GM21390 (cell line): Measurements from ENCODE around the gene GPD2.
"Not testable (repeated sequence)": the region's sequence is repeated elsewhere in the genome, so short reads cannot be mapped to it uniquely, and the experiment has no call there.

Experiments used
- ATAC-seq: cut with Tn5 transposase; IDR thresholded peaks from one replicate; pipeline ENCODE4 v1.9.1; 2021; ENCODE audit not compliant: unreplicated experiment

GPD2 gene

GRCh38 chr2:156473445-156473844 is 37.3 kb downstream of the GPD2 start:
- ATAC-seq, result no peak

GRCh38 chr2:156474401-156474800 is 38.2 kb downstream of the GPD2 start:
- ATAC-seq, result no peak

DNA sequence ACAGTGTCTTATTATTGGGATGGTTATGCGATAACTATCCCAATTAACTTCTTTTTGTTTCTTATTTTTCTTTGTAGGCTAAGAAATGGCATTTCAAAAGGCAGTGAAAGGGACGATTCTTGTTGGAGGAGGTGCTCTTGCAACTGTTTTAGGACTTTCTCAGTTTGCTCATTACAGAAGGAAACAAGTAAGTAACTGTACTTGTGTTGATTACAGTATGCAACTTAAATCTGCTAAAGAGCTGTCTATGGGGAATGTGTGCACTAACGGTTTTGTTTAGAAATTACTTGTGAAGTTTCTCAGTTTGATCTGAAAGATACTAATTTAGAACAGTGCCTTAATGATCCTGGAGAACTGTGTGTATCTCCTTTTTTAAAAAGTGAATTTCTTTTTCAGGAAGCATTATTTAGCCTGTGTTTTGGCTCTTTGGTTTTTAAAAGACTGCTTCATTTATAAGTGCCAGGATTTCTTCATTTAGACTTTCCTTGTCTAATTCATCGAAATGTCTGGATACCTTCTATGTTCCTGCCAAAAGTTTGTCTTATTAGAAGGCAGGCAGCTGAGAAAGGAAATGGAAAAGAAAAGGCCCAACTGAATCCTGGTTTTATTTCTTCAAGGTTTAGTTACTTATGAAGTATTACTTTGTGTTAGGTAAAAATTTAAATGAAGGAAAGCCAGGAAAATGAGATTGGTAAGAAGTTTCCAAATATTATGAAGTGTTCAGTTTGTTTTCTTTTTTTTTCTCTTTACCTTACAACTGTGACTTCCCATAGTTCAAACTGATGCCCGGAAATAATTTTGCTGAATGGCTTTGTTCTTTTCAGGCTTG is 40.1 kb downstream of the GPD2 start:
- peak; percentile 51 for ATAC-seq

GRCh38 chr2:156476850-156477206 is 40.6 kb downstream of the GPD2 start:
- ATAC-seq, result peak; percentile 73

- ATAC-seq, result no peak
Measured at GRCh38 chr2:156480376-156480775, 44.2 kb downstream of the GPD2 start.

DNA sequence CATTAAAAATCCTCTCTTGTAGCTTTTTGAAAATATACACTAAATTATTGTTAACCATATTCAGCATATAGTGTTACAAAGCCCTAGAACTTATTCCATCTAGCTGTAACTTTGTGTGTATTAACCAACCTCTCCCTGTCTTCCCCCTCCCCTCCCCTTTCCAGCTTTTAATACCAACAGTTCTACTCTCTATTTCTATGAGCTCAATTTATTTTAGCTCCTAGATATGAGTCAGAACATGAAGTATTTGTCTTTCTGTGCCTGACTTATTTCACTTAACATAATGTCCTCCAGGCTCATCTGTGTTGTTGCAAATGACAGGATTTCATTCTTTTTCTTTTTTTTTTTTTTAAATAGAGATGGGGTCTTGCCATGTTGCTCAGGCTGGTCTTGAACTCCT is 45.1 kb downstream of the GPD2 start:
- no peak for ATAC-seq

- no peak for ATAC-seq
Measured at GRCh38 chr2:156483741-156484173, 47.6 kb downstream of the GPD2 start.

GRCh38 chr2:156486147-156486546 is 50.0 kb downstream of the GPD2 start:
- ATAC-seq, result no peak

DNA sequence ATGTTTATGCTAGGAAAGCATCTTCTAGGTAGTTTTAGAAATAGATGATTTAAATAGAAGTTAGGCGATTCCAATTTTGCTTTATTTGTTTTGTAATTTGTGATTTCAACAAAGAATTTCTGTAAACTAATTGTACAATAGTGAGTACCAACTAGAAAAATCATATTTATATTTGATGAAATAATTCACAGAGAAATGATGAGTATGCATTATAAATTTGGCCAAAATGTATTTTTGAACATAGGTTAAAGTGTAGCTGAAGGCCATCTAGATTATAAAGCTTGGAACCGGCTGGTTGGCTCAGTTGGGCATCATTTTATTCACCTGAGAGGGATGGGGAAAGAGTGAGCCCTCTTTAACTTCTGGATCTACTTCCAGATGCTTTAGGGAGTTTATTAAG is 50.4 kb downstream of the GPD2 start:
- ATAC-seq, result no peak

- ATAC-seq, result no peak
Measured at GRCh38 chr2:156489195-156489594, 53.0 kb downstream of the GPD2 start.

- no peak for ATAC-seq
Measured at GRCh38 chr2:156489750-156490465, 53.7 kb downstream of the GPD2 start.

DNA sequence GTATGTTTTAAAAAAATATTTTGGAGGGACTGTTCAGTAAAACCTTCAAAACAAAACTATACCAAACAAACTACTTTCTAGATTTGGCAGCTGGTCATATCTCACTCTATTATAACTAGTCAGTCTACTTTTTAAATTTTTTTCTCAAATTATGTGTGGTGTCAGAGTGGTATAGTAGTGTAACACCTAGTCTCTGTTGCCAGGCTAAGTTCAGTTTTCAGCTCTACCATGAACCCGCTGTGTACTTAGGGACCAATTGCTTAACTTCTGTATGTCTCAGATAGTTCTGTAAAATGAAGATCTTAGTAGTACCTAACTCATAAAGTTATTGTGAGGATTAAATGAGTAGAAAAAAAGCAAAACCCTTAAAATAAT is 54.3 kb downstream of the GPD2 start:
- no peak for ATAC-seq

- no peak for ATAC-seq
Measured at GRCh38 chr2:156491176-156491575, 55.0 kb downstream of the GPD2 start.

DNA sequence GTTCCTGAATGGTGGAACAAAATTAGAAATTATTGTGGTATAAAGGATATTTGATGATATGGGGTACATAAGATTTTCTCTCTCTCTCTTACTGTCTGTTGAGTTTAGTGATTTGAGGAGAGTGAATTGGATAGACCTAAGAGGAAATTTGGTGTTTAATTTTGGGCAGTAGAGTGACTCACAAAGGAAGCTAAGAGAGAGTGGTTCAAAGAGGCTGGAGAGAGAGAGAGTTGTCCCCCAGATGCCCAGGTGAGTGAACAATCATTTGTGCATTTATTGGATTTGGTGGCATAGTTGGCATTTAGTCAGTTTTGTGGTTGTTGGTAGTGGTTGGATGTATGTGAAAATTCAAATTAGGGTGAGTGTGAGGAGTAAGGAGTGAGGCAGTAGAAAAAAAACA is 56.8 kb downstream of the GPD2 start:
- no peak for ATAC-seq

GRCh38 chr2:156495998-156496397 is 59.8 kb downstream of the GPD2 start:
- ATAC-seq, result not testable (repeated sequence)

DNA sequence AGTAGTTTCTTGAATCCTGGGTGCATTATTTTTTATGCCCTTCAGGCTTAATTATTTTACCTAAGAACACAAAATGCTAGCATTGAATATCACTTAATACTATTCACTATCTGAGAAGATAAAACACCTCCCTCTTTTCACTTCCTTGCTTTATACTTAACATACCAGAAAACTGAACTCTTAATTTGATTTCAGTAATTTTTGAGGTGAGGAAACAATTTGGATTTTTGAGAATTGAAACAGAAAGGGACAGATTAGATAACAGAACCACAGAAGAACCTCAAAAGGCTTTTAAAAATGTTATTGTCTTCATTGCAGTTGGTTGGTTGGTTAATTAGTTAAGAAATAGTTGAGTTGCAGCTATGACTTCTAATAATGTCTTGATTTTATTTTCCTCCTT is 69.5 kb downstream of the GPD2 start:
- peak; percentile 78 for ATAC-seq

DNA sequence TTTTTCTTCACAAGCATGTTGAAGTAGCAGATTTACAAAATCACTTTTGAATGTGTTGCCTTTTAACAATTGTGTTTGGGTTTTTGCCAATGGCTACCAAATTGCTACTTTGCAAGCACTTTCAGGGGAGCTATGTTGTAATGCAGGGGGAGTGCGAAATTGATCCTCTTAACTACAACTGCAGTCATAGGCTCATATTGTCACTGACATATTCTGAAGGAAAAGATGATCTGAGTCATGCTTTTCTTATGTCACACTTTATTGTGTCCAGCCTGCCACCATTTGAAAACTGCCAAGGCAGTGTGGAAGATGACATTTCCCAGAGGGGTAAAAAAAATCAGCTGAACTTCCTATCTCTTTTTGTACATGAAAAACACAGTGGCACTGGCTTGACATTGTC is 74.9 kb downstream of the GPD2 start:
- ATAC-seq, result no peak

DNA sequence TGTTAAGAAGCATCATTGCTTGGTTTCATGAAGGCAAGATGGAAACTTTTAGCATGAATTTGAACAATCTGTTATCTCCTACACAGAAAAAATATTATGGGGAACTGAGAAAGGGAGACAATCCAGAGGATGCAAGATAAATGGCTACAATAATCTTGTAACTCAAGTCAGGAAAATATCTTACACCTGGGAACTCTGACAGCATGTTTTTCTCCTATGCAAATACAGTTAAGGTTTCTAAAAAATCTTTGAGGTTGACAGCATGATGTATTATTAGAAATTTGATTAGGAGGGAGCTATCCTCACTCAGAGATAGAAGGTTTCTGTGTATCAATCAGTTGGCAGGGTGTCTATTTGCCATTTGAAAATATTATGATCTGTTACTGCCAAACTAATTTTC is 75.6 kb downstream of the GPD2 start:
- peak; percentile 73 for ATAC-seq

- peak; percentile 59 for ATAC-seq
Measured at GRCh38 chr2:156512451-156512850, 76.3 kb downstream of the GPD2 start.

DNA sequence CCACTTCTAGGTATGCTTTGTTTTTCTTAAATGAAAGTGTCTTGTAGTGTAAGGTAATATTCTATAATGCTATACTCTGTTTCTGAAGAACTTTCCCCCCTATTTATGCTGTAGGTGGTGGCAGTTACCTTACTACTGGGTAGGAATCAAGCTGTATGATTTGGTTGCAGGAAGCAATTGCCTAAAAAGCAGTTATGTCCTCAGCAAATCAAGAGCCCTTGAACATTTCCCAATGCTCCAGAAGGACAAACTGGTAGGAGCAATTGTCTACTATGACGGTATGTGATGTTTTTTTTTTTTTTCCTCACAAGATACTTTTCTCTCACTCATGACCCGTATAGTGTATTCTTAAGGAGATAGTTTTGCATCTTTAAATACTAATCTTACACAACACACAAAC is 77.0 kb downstream of the GPD2 start:
- no peak for ATAC-seq

GRCh38 chr2:156517419-156517818 is 81.2 kb downstream of the GPD2 start:
- no peak for ATAC-seq

DNA sequence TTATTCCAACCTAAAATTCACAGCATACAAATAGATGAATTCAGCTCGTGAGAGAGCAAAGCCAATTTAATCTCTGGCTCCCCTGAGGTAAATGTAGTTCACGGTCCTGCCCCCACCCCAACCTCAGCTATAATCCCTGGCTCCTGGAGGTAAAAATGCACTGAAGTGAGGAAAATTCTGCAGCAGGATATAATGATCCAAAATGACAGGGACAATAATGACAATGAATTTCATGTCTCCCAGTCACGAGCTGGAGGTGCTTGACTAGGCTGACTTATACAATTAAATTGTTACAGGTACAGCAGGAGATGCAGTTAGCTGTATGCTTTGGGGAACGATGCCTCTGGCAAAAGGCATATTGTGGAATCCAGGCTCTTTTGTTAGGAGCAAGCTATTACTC is 82.0 kb downstream of the GPD2 start:
- no peak for ATAC-seq
